Activated CD4-positive, alpha-beta T cell treated with anti-CD3 and anti-CD28 coated beads, Interleukin-2, amount 50 U/mL, for 1 hour (primary cell): Measurements from ENCODE around the gene ATP8A2.

Experiments
- DNase-seq: peaks from one replicate; pipeline ENCODE4 v3.0.0-alpha.2; 2020

The ATP8A2 gene

DNA sequence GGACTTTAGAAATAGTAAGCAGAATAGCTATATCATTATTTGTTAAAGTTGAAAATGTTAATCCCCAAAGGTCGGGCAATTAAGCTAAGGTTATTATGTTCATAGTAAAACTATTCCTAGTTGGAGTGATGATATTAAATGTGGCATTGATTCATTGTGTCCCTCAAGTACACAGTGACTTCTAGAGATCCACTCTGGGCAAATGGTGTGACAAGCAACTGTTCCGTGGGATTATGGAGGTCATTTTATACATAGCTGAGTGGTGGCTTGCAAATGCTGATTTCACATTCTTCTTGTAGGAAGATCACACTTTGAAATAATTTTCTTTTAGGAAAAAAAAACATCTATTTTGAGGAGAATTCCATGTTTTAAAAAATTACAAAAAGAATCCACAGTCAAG is 317.8 kb downstream of the ATP8A2 start:
- no peak for DNase-seq

DNA sequence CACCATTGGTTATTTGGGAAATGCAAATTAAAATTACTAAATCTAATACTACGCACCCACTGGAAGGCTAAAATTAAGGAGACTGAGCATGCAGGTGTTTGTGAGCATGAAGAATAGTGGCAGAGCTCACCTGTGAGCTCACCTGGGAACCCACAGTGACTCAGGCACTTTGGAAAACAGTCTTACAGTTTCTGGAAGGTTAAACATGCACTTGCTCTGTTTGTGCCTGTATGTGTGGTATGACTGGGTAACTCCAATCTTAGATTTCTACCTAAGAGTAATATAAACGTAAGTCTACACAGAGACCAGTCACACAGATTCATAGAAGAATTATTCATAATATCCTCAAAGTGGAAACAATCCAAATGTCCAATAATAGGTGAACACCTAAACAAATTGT is 318.8 kb downstream of the ATP8A2 start:
- no peak for DNase-seq

DNA sequence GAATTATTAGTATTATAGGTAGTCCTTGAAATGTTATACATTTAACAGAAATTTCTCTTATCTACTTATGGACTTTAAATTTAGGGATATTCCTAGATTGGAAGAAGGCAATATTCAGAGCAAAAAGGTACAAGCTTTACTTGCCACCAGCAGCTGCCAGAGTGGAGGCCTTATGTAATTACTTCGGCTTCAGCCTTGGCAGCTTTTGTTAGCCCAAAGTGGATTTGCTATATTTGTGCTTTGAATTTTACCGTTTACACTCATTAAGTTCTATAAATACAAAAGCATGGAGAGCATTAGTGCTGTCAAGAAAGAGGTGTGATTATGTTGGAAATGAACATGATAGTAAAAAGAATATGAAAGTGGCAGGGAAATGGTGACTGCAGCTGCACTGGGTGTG is 319.9 kb downstream of the ATP8A2 start:
- DNase-seq = no peak

DNA sequence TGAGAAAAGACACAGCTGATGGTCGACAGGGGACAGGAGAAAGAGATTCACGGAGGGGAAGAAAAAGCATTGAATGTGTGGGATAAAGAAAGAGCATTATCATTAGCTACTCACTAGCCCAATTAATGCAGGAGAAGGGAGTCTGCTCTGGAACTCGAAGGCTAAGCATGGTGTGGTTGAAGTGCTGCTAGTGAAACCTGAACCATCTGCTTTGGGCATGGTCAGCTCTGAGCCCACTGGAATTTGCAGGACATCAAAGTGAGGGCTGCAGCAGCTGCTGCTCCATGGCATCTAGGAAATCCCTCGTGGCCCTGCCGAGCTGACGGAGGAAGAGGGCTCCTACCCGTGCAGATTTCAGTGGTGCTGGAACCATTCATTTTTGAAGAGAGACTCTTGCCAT is 320.3 kb downstream of the ATP8A2 start:
- no peak for DNase-seq

DNA sequence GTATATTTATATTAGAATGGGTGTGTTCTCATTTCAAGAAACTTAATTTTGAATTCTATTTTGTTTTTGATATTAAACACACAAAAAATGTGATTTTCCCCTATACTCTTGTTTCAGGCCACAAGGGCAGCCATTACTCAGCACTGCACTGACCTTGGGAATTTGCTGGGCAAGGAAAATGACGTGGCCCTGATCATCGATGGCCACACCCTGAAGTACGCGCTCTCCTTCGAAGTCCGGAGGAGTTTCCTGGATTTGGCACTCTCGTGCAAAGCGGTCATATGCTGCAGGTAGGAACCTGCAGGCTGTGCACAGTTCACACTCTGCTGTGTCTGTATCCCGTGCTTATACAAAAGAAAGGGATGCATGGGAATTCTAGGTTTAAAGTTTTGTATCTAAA is 327.3 kb downstream of the ATP8A2 start:
- no peak for DNase-seq

DNA sequence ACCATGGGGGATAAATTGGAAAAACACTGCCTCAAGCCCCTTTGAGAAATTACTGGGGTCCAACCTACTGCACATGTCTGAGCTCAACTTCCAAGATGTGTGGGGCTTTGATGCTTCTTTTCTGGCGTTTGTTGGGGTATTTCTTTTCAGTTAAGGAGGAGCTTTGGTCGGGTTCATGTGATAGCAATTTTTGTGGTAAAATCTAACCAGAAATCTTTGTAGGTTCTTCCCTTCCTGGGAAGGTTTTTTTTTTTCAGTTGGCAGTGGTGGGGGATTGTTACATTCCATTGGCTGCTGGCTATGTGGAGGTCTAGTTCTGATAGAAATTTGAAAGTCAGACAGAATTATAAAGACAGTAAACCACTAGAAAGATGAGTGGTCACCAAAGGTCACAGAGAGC is 327.8 kb downstream of the ATP8A2 start:
- DNase-seq = no peak

DNA sequence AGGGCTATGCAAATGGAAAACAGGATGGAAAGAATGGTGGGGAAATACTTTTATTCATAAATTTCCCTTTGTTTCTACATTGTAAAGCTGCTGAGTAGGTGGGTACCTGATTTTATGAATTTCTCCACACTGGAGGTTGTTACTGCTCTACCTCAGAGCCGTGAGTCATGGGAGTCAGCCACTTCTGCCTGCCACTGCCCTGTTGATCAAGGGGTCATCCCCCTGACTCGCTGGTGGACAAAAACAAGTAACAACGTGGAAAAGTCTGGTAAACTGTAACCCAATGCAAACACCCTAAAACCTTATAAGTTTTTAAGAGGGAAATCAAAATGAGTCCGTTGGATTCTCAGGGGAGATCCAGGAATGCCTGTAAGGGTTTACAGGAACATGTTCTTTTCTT is 329.5 kb downstream of the ATP8A2 start:
- no peak for DNase-seq

DNA sequence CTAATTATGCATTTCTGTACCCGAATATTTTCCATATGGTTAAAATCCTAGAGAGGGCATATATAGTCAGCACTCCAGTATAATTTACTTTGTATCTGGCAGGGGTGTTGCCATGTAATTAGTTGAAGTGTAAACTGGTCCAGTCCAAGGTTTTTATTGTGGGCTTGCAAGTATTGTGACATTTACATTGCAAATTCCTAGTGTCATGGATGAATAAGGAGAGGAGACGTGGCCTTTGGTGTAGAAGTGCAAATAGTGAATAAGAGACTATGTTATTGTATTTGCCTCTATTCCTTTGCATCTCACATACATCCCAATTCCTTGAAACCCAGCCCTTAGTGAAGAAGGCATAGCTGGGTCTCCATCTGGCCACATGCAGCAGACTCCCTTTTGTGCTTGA is 330.6 kb downstream of the ATP8A2 start:
- DNase-seq = no peak

DNA sequence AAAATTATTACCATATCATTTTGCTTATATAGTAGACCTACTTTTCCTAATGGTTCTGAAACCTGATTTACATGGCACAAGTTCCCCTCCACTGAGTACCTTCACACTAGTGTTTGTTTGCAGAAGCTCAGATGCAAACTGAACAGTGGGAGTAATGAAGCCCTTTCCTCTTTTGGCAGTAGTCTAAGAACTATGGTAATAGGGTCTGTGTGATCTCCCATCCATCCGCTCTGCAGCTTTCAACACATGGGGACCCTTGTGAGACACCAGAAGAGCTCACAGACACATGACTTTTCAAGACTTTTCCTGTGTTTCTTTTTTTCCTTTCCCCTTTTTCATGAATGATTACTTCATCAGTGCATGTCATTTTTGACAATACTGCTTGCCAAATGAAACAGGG is 336.0 kb downstream of the ATP8A2 start:
- DNase-seq = no peak

DNA sequence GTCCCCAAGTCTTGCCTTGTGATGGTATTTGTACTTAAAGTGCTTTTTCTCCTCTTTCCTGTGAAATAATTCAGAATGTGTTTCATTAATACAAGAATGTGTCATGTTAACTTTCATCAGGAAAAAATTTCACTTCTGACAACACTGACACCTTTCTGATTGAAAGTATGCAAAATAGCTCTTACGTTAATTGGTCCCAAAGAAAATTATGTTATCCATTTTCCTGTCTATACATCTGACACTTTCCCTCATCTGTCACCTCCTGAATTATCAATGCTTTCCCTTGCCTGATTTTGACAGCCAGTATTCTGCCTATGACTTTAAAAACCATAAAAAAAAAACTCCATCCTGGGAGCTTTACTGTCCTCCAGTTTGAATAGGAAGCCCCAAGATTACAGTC is 336.5 kb downstream of the ATP8A2 start:
- DNase-seq = no peak

DNA sequence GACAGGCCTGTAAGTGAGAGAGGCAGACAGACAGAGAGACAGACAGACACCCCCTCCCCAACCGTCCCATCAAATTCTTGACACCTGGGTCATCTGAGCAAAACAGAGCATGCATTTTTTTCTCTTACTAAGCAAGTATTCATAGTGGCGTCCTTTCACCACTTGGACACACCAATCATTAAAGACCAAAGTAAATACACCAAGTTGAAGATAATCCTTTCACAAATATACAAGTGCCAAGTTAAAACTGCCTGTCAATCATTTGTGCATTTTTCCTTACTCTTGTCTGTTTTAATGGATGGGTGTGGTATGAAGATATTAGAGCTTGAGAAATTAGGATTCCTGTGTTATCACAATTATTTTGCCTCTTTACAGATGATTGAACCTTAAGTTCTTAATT is 337.3 kb downstream of the ATP8A2 start:
- no peak for DNase-seq

DNA sequence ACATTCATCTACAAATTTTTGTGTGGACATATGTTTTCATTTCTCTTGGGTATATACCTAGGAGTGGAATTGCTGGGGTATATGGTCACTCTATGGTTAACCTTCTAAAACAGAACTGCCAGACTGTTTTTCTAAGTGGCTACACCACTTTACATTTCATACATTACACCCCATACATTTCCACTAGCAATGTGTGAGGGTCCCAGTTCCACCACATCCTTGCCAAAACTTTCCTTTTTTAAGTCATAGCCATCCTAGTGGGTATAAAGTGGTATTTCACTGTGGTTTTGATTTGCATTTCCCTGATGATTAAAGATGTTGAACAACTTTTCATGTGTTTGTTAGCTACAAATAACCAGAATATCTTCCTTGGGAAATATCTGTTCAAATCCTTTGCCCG is 344.0 kb downstream of the ATP8A2 start:
- DNase-seq = no peak

DNA sequence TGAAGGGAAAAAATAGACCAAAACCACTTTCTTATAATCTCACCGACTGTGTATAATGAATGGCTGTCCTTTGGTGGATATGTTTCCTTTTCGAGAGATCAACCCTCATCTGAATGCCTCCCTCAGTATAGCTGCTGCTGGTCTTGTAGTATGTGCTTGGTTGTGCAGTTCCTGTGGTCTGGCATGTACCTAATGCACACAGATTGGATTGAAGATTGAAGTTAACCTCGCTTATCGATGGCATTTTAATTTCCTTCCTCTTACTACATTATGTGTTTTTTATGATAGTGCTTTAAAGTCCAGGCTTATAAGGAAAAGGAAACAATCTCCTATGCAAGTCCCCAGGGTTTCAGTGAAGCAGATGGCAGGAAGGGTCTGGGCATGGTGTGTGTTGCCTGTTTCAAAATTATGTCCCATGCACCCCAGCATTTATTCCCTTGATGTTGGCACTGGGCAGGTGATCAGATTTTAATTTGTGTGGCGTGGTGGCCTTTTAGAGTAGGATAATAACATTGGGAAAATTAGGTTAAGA is 346.0 kb downstream of the ATP8A2 start:
- no peak for DNase-seq

DNA sequence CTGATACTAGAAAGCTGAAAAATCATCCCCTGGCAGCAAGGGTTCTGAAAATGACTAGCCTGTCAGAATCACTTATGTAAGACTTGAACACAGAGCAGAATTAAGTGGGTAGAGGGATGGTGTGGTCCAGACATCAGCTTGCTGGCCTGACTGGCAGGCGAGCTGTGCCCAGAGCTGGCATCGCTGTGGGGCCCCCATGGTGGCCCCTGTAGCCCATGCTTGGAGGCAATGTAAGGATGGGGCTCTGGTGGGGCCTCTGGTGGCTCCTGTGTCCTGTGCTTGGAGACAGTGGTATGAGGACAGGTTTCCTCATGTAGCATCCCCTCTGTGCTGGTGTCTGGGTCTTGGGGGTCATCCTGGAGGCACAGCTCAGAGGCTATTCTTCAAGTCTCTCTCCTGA is 347.9 kb downstream of the ATP8A2 start:
- DNase-seq = no peak

DNA sequence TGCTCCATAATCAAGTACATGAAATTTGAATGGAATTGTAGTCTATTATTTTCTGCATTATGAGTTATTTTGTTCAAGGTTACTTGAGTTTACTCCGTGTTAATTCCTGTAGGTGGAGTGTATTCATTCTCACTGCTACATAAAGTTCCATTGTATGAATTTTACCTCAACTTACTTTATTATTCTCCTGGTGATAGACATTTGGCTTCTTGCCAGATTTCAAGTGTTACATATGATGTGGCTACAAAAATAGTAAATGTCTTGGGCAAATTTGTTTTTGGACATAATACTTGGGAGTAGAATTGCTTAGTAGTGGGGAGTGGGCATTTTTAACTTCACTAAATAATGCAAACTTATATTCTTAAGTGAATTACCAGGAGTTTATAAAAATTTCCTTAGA is 351.1 kb downstream of the ATP8A2 start:
- DNase-seq = no peak

DNA sequence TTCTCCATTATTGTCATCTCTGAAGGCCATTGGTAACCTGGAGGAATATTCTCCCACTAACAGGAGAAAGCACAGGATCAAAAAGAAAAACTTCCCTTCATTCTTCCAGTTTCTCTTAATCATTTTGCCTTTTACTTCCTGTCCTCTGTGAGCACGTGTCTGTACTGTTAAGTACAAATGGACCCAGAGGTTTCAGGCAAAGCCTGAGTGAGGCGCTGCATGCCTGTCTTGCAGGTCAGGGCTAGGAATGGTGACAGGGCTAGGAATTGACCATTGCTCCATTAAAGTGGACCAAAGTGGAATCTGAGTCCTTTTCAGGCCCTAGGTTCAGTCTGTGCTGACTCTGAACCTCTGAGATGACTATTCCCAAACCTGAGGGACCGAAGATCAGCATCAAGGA is 353.3 kb downstream of the ATP8A2 start:
- DNase-seq = no peak

DNA sequence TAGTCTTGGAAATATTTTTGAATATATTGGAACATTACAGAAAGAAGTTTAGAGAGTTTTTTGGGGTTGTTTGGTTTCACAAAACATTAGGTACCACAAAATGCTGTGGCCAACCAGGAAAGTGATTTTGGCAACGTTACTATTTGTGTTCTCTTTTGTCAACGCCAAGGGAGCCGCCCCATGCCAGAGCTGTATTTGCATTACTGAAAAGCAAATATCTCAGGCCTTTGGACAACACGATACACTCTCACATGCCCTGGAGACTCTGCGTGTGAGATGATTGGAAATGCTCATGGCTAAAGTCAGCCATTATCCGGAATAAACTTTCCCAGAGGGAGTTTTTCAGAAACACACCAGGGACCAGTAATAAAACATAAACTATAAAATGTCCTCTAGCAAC is 355.5 kb downstream of the ATP8A2 start:
- no peak for DNase-seq

DNA sequence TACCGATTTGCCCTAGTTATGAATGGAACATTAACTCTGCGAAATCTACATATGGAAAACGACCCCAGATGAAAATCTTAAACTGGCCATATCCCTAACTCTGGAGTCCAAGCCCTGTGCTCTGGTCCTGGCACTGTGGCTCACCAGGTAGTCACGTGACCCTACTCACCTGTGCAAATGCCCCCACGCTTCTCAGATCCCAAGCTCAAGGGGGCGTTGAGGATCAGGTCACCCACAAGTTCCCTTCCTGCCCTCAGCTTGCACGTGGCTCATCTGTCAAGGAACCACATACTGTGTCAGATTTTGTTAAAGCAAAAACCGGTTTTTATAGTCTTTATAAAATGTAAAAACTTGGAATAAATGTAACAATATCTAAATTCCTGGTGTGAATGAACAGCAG is 356.0 kb downstream of the ATP8A2 start:
- no peak for DNase-seq

DNA sequence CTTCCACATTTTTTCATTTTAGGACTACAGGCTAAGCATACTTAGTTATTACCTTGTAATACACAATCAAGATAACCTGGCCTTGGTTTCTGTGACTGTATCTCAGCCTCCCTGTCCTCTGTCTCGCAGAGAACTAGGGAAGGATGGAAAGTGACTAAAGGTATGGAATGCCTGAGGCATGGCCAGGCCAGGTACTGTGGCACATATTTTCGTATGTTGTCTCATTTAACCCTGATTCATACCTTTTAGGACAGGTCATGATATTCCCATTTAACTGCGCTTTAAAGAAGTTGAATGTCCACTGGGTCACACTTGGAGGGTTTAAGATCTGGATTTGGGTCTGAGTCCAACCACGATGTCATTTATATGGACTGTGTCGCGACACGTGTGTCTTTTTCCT is 357.4 kb downstream of the ATP8A2 start:
- DNase-seq = no peak

DNA sequence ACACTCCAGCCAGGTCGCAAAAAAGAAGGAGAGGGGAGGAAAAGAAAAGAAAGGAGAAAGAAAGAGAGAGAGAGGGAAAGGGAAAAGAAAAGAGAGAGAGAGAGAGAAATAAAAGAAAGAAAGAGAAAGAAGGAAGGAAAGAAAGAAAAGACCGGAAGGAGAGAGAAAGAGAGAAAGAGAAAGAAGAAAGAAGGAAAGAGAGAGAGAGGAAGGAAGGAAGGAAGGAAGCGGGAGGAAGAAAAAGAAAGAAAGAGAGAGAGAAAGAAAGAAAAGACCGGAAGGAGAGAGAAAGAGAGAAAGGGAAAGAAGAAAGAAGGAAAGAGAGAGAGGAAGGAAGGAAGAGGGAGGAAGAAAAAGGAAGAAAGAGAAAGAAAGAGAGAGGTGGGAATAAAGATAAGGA is 359.3 kb downstream of the ATP8A2 start:
- no peak for DNase-seq

DNA sequence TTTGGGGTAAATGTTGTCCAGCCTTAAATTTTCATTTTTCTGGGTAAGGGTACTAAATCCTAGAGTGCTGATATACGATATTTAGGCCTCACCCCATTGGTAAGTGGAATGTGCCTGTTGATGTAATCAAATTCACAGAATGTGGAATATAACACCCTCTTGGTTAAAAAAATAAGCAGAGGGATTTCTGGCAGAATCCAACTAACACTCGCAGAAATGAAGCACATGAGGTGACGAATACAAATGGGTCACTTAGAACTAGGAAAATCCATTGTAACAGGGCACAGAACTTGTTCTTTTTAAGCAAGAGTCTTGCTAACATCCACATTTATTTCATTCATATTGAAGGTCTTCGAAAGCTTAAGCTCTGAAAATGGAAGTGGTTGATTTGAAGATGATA is 359.8 kb downstream of the ATP8A2 start:
- no peak for DNase-seq

DNA sequence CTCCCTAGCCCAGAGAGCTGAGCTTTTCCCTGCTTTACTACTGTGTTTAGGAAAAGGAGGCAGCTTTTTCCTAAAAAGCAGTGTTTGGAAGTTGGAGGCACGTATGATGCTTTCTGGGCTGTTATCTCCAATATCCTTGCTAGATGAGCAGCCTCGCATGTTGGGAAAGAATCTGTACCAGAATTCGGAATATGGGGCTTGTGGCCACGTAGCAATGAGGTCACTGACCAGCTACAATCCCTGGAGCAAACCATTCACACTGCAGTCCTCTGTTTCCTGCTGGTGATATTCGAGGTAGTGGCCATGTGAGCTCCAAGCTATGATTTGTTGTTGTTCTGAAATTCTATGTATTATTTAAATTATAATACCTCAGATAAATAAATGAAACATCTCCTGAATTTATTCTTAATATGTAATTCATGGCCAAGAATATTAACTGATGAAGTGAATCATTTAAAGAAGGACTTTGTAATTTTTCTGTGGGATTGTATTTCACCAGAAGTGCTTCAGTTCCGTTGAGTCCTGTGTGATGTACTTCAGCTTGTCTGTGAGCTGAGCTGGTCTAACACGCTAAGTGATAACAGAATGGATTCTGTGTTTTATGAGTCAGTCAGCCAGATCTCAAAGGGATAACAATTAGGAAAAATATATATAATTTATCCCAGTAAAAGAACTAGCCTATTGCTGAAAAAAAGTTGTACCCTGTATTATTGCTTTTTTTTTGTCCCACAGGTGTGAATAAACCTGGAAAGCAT is 360.5 kb downstream of the ATP8A2 start:
- DNase-seq = no peak

DNA sequence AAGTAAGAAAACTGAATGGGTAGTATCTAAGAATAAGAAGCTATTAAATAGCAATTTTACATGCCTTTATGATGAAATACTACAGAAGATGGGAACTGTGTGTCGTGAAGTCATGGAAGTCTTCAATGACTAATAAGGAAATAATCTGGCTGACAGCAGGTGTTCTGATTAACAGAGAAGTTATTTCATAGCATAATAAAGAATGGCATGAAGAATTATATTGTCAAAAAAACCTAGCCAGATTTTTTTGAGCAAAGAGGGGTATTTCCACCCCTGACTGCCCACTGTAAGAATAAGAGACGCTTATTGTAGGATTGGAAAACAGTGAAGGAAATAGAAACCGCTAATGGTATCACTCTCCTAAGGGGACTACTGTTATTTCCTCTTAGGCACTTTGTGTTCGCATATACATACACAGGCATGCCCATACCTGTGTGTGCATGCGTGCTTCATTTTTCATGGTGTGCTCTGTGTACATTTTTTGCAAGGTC is 361.3 kb downstream of the ATP8A2 start:
- DNase-seq = no peak

DNA sequence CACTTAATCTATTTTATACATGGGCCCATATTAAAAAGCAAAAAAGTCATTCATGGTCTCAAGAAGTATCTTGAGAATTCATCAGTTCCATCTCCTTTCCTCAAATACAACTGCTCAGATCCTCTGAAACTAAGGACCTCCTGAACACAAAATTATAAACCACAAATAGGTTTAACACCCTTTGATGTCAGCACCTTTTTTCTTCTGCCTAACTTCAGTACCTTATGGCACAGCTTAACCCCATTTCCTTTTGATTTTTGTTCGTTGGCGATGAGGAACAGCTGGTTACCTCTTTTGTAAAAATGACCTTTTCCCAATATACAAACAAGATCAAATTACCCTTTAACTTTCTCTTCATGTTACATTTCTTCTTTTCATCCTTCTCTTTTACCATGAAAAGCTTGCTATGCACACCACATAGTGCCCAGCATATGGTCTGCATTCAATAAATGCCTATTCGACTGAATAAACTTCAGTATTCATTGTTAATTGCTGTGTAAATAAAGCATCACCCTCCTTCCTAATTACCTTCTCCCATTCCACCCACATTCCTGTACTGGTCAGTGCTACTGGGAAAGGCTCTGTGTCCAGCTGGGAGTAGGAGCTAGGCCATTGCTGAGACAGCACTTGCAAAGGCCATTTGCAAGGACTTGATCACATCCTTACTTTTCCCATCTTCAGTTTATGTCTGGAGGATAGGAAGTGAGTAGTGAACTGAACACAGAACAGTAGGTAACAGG is 362.1 kb downstream of the ATP8A2 start:
- no peak for DNase-seq
